ENCODE measurements around the gene PREX1.

DNA sequence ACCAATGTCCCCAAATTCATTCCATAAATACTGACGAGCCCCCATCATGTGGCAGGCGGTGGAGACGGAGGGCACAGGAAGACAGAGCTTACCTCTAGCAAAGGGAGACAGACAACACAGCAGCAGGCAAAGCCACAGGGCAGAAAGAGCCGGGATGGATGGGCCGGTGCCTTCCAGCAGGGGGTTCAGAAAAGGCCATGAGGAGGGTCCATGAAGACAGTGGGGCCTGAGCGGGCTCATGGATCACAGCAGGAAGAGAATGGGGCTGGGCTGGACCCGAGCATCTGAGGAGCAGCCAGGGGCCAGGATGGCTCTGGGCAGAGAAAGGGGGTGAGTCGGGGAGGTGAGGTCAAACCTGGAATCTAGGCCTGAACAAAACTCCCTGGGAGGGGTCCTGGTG is 42.0 kb downstream of the PREX1 start:
- TF ChIP-seq CTCF (IDR thresholded peaks at IDR 0.05; ENCODE audit: low read depth, low read length) (no peak), POLR2A (IDR thresholded peaks at IDR 0.05; ENCODE audit: extremely low read depth, insufficient read length) (no peak)
